HG02852 (cell line): ENCODE measurements around the gene GPR141.
A peak's percentile ranks its signal among the peaks of the same experiment; 100 is the strongest.

Experiments
- ATAC-seq: cut with Tn5 transposase; IDR thresholded peaks from one replicate; pipeline ENCODE4 v1.9.1; 2021; ENCODE audit warnings: mild to moderate bottlenecking, moderate library complexity; ENCODE audit not compliant: unreplicated experiment

The GPR141 gene

DNA sequence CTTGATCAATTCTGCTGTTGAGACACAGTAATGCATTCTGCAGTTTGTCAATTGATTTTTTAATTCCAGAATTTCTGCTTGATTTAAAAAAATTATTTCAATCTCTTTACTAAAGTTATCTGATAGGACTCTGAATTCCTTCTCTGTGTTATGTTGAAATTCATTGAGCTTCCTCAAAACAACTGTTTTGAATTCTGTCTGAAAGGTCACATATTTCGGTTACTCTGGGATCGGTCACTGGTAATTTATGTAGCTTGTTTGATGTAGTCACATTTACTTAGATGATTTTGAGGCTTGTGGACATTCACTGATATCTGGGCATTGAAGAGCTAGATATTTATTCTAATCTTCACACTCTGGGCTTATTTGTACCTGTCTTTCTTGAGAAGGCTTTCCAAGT lies 97.6 kb downstream of the GPR141 start:
- ATAC-seq = no peak

DNA sequence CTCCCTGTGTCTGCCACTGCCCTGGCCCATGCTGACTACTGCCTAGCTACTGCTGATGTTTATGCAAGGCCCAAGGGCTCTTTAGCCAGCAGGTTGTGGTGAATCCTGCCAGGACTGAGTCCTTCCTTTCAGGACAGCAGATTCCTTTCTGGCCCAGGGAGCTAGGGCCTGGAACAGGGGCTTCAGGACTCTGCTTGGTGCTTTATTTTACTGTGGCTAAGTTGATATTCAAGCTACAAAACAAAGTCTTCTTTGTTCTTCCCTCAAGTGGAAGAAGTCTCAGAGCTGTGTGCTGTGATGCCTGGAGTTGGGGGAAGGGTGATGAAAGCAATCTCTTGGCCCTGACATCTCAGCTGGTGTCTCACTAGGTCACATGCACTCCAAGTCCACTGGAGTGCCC lies 98.6 kb downstream of the GPR141 start:
- ATAC-seq = no peak

DNA sequence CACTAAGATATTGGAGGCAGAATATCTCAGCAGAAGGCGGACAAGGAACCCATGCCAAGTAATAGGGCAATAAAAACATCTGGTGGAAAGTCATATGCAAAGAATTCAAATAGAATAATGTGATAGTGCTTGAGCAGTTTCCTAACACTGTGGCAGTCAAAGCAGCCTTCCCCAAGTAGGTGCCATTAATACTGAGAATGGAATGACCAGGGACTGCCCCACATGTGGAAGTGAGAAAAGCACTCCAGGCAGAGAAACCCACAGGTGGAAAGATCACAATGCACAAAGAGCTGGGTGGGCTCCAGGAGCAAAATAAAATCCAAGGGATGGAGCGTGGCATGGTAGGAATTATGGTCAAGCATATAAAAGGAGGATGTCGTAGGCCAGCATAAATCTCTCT lies 100.4 kb downstream of the GPR141 start:
- no peak for ATAC-seq

DNA sequence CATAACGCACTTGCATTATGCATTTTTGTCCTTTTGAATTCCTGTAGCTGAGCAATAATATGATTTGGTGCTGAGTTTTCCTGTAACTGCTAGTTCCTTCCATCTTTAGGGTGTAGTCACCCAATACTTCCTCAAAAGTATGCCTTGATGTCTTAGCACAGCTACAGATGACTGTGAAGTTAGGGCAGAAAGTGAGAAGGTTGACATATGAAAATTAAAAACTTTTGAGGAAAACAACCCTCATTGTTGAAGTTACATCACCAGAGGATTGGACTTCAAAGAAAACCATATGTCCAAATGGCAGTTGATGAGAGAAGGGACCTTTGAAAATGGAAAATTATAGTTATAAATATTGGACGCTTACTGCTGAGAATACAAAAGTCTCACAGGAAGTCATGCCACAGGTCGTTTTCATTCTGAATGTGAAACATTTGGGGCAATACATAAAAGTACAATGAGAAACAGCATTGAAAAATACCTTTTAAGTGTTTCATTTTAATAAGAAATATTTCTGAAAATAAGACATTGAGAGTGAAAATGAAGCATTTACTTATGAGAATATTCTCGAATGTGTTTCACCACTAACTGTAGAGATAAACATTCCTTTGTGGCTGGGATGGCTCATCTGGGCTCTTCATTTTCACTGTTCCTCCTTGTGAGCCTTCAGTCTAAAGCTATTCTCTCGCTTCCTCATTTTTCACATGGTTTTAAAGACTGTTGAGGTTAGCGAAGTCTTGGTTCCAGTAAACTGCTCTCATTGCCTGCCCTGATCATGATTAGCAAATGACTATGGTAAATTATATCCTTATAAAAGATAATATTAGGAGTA lies 103.4 kb downstream of the GPR141 start:
- peak; percentile 90 for ATAC-seq
